Sigmoid colon (tissue), 7 donors: ENCODE measurements around the gene ATXN1. TPM values are rescaled to one million over a fixed set of nuclear protein-coding genes. Genes with fewer than 3 reads are reported as not detected.
"Not testable (repeated sequence)": the region's sequence is repeated elsewhere in the genome, so short reads cannot be mapped to it uniquely, and the experiment has no call there.

Source experiments
- DNase-seq: peaks from one replicate; pipeline ENCODE4 v3.0.0-alpha.2; 2019
- H3K27ac ChIP-seq, 4 donors: fragments of 200-600 bp; sonication (generic); one replicate each; pipeline ENCODE4 v1.5.1; 2016 to 2019; ENCODE audit warnings: mild to moderate bottlenecking in 1 of 4
- H3K27me3 ChIP-seq, 3 donors: fragments of 200-600 bp; sonication (generic); one replicate each; pipeline ENCODE4 v1.5.1; 2019; ENCODE audit warnings: mild to moderate bottlenecking in 1 of 3
- H3K36me3 ChIP-seq, 4 donors: fragments of 200-600 bp; sonication (generic); one replicate each; pipeline ENCODE4 v1.5.1; 2016 to 2019
- H3K4me1 ChIP-seq, 4 donors: fragments of 200-600 bp; sonication (generic); one replicate each; pipeline ENCODE4 v1.5.1; 2017 to 2019
- H3K4me3 ChIP-seq, 4 donors: fragments of 200-600 bp; sonication (generic); one replicate each; pipeline ENCODE4 v1.5.1; 2017 to 2019; ENCODE audit warnings: mild to moderate bottlenecking in 2 of 4, moderate library complexity in 1 of 4
- H3K9me3 ChIP-seq, 4 donors: fragments of 200-600 bp in 3 of 4; sonication (generic) in 3 of 4; one replicate each; pipeline versions ENCODE4 v1.5.1 to v1.6.1; 2013 to 2019
- EP300 ChIP-seq, 4 donors: sonication (generic); formaldehyde crosslinking; IDR thresholded peaks; one replicate each; pipeline ENCODE4 v1.6.1; 2017; ENCODE audit warnings: antibody characterized with exemption in 4 of 4
- POLR2A ChIP-seq, 2 donors: fragments of 450-650 bp; IDR thresholded peaks; one replicate each; pipeline ENCODE4 v1.6.1; 2016; ENCODE audit warnings: antibody characterized with exemption in 2 of 2, mild to moderate bottlenecking in 2 of 2, moderate library complexity in 2 of 2
- POLR2AphosphoS5 ChIP-seq, 4 donors: sonication (generic); formaldehyde crosslinking; IDR thresholded peaks; one replicate each; pipeline ENCODE4 v1.6.1; 2017; ENCODE audit warnings: antibody characterized with exemption in 4 of 4
- WGBS, 2 donors: extraction: QIAGEN DNeasy Blood & Tissue Kit; methylation state at CpG; one replicate each; pipeline ENCODE4 v1.1.7; 2013; 5-methylcytosine and 5-hydroxymethylcytosine counted together
- intact Hi-C: fragments of 100-400 bp; cut with DNase I; formaldehyde crosslinking; loops from one replicate; pipeline ENCODE4 v1.15.1; 2023
- polyA plus RNA-seq, 3 donors: library from polyadenylated mRNA; stranded (reverse); fragments of 200-250 nt; gene quantifications; one replicate each; pipeline ENCODE4 v1.2.3, GENCODE V29; 2013
- total RNA-seq, 4 donors: library from RNA; depleted of rRNA; stranded (reverse); fragments of >200 nt; gene quantifications; one replicate each; pipeline ENCODE4 v1.1.0, GENCODE V29; 2016
- TF ChIP-seq, protein P1 (sequence below), 4 experiments: fragments of 450-650 bp in 3 of 4; fragments of 200-600 bp in 1 of 4; IDR thresholded peaks; one replicate each; pipeline ENCODE4 v1.5.1; 2016 to 2019; ENCODE audit warnings: antibody characterized with exemption in 4 of 4, mild to moderate bottlenecking in 3 of 4, moderate library complexity in 2 of 4
- donor health status: healthy with polysubstance abuse.
- donor health status: Bipolar disorder and iron deficiency.
- donor health status: healthy.

ATXN1 gene
- total and polyA plus RNA-seq, 7 donors, result 4.8 to 95.3 (median 37.7) TPM

DNA sequence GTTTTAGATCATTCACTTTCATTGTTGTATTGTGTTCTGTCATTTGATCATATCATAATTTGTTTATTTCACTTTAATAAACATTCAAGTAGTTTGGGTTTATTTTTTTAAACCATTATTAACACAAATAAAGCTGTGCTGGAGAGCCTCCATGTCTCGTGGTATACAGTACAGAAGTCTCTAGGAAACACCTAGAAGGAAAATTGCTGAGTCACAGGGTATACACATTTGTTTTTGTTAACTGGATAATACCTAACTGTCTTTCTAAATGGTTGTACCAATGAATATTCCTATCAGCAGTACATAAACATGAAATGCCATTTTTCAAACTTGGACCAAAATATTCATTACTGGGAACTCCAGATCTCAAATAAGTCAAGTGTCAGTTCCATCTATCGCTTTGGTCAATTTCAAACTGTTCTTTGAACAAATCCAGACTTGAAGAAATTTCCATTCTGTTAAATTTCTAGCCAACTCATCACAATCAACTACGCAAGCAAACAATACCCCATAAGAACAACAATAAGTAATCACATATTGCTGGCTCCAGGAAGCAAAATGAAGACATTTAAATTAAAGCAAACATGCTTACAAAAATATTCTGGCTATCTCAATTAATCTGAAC lies 138.1 kb downstream of the ATXN1 start:
- Histone ChIP-seq H3K27me3 (no peaks in the 10 kb centered on the region), H3K27ac (no peak overlapping the region), H3K4me1 (peaks cover 0 to 38% (median 19%) of the 10 kb centered on the region in 4 donors), H3K4me3 (no peak overlapping the region), H3K36me3 (no peaks in the 10 kb centered on the region), H3K9me3 (no peaks in the 10 kb centered on the region)
- DNase-seq, result no peak
- intact Hi-C loops, result no loop called here
- WGBS, 2 donors, result 90 to 94% methylated on average over 3 of the region's 3 CpGs
- no peak for TF ChIP-seq POLR2AphosphoS5 (IDR thresholded peaks at IDR 0.05)
- TF ChIP-seq POLR2A (IDR thresholded peaks at IDR 0.05), result no peak
- no peak for TF ChIP-seq EP300 (IDR thresholded peaks at IDR 0.05)
- TF ChIP-seq, protein P1, sequence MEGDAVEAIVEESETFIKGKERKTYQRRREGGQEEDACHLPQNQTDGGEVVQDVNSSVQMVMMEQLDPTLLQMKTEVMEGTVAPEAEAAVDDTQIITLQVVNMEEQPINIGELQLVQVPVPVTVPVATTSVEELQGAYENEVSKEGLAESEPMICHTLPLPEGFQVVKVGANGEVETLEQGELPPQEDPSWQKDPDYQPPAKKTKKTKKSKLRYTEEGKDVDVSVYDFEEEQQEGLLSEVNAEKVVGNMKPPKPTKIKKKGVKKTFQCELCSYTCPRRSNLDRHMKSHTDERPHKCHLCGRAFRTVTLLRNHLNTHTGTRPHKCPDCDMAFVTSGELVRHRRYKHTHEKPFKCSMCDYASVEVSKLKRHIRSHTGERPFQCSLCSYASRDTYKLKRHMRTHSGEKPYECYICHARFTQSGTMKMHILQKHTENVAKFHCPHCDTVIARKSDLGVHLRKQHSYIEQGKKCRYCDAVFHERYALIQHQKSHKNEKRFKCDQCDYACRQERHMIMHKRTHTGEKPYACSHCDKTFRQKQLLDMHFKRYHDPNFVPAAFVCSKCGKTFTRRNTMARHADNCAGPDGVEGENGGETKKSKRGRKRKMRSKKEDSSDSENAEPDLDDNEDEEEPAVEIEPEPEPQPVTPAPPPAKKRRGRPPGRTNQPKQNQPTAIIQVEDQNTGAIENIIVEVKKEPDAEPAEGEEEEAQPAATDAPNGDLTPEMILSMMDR (IDR thresholded peaks at IDR 0.05), result no peak

- Histone ChIP-seq H3K27me3 (no peaks in the 10 kb centered on the region), H3K4me3 (no peak overlapping the region), H3K4me1 (peaks cover 0 to 37% (median 21%) of the 10 kb centered on the region in 4 donors), H3K9me3 (no peaks in the 10 kb centered on the region), H3K27ac (no peak overlapping the region), H3K36me3 (no peaks in the 10 kb centered on the region)
- TF ChIP-seq, protein P1 (IDR thresholded peaks at IDR 0.05), result no peak
- no peak for TF ChIP-seq EP300 (IDR thresholded peaks at IDR 0.05)
- TF ChIP-seq POLR2A (IDR thresholded peaks at IDR 0.05), result no peak
- TF ChIP-seq POLR2AphosphoS5 (IDR thresholded peaks at IDR 0.05), result no peak
- no peak for DNase-seq
- intact Hi-C loops, result no loop called here
- 83 to 86% methylated on average over 5 of the region's 5 CpGs for WGBS, 2 donors
Measured at GRCh38 chr6:16622193-16622592, 139.1 kb downstream of the ATXN1 start.

DNA sequence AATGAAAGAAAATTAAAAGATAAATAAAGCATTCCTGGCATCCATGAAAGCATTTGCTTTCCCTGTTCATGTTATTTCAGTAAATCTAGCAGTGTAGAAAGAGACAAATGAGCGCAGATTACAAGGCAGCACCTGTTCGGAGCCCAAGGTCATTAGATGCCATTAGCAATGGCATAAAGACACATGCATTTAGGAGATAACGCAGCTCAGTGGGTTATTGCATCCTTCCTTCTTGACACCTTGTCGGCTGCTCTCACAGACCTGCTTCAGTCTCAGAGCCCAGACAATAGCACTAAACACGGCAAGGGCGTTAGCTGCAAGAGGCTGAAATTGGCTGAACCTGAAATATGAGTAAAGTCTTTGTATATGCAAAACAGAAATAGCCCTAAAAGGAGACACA lies 140.3 kb downstream of the ATXN1 start:
- Histone ChIP-seq H3K9me3 (no peaks in the 10 kb centered on the region), H3K4me1 (peaks cover 0 to 34% (median 19%) of the 10 kb centered on the region in 4 donors), H3K36me3 (no peaks in the 10 kb centered on the region), H3K27me3 (no peaks in the 10 kb centered on the region), H3K4me3 (no peak overlapping the region), H3K27ac (no peak overlapping the region)
- no peak for TF ChIP-seq EP300 (IDR thresholded peaks at IDR 0.05)
- no peak for TF ChIP-seq POLR2AphosphoS5 (IDR thresholded peaks at IDR 0.05)
- TF ChIP-seq, protein P1 (IDR thresholded peaks at IDR 0.05), result no peak
- no peak for TF ChIP-seq POLR2A (IDR thresholded peaks at IDR 0.05)
- intact Hi-C loops, result no loop called here
- 77% methylated on average over 6 of the region's 6 CpGs for WGBS, 2 donors
- DNase-seq, result no peak

DNA sequence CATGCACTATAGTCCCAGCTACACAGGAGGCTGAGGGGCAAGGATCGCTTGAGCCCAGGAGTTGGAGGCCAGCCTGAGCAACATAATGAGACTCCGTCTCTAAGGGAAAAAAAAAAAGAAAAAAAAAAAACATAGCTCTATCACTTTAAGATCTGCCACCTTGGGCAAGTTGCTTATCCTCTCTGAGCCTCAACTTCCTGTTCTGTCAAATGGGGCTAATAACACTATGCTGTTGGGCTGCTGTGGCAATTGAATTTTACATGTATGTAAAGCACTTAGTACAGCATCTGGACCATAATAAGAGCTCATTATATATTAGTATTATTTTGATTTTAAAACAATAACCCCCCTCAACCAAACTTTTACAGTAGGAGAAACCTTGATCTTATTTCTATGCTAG lies 141.5 kb downstream of the ATXN1 start:
- no peak for TF ChIP-seq POLR2A (IDR thresholded peaks at IDR 0.05)
- no peak for TF ChIP-seq EP300 (IDR thresholded peaks at IDR 0.05)
- TF ChIP-seq POLR2AphosphoS5 (IDR thresholded peaks at IDR 0.05), result no peak
- TF ChIP-seq, protein P1 (IDR thresholded peaks at IDR 0.05), result no peak
- WGBS, 2 donors, result 92 to 93% methylated on average over 2 of the region's 2 CpGs
- DNase-seq, result no peak
- no peak overlapping the region for H3K27ac ChIP-seq
- H3K4me1 ChIP-seq, result peaks cover 0 to 26% (median 13%) of the 10 kb centered on the region in 4 donors
- no peaks in the 10 kb centered on the region for H3K36me3 ChIP-seq
- H3K4me3 ChIP-seq, result no peak overlapping the region
- intact Hi-C loops, result no loop called here
- no peaks in the 10 kb centered on the region for H3K9me3 ChIP-seq
- no peaks in the 10 kb centered on the region for H3K27me3 ChIP-seq

GRCh38 chr6:16618962-16619361 lies 142.3 kb downstream of the ATXN1 start:
- no peak for TF ChIP-seq EP300 (IDR thresholded peaks at IDR 0.05)
- Histone ChIP-seq H3K27ac (peak overlapping the region in 1 of 4 donors; percentile 31), H3K4me3 (no peak overlapping the region), H3K27me3 (no peaks in the 10 kb centered on the region), H3K36me3 (no peaks in the 10 kb centered on the region), H3K9me3 (no peaks in the 10 kb centered on the region), H3K4me1 (peaks cover 0 to 26% (median 13%) of the 10 kb centered on the region in 4 donors)
- WGBS, 2 donors, result 49 to 68% methylated on average over 2 of the region's 2 CpGs
- intact Hi-C loops, result no loop called here
- no peak for DNase-seq

- WGBS, 2 donors, result 93 to 98% methylated on average over 3 of the region's 6 CpGs
- H3K27me3 ChIP-seq, H3K9me3 ChIP-seq, H3K4me3 ChIP-seq, H3K36me3 ChIP-seq, DNase-seq, H3K27ac ChIP-seq, intact Hi-C loops: not testable (repeated sequence)
- peaks cover 0 to 15% (median 3%) of the 10 kb centered on the region in 4 donors for H3K4me1 ChIP-seq
Measured at GRCh38 chr6:16615215-16615614, 146.0 kb downstream of the ATXN1 start.

DNA sequence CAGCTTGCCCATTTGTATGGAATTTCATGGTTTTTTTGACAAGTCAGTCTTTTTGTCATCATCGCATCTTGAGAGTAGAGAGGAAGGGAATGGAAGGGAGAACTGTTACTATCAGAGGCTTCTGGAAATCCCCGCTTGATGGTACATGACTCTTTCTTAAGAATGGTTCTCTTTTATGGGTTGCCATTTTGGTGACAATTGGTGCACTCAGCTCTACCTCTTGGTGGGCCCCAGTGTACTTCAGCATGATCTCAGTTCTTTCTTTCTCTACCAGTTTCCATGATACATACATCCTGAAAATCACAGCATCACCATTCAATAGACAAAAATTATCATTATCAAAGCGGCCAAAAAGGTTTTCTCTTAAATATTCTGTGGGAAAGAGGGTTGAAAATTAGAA lies 147.1 kb downstream of the ATXN1 start:
- 97% methylated on average over 2 of the region's 3 CpGs for WGBS, 2 donors
- intact Hi-C loops, H3K4me3 ChIP-seq, H3K9me3 ChIP-seq, H3K36me3 ChIP-seq, H3K27me3 ChIP-seq, DNase-seq, H3K27ac ChIP-seq: not testable (repeated sequence)
- H3K4me1 ChIP-seq, result peaks cover 0 to 12% (median 3%) of the 10 kb centered on the region in 4 donors

DNA sequence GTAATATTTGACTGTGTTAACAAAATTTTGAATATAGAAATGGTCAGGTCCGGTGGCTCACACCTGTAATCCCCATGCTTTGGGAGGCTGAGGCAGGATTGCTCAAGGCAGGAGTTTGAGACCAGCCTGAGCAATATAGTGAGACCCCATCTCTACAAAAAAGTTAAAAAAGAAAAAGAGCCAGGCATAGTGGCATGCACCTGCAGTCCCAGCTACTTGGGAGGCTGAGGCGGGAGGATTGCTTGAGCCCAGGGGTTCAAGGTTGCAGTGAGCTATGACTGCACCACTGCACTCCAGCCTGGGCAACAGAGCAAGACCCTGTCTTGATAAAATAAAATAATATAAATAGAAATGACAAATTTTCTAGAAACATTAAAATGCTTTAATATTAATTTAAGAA lies 147.8 kb downstream of the ATXN1 start:
- H3K4me1 ChIP-seq, DNase-seq, H3K27me3 ChIP-seq, H3K27ac ChIP-seq, H3K9me3 ChIP-seq, H3K4me3 ChIP-seq, H3K36me3 ChIP-seq, intact Hi-C loops: not testable (repeated sequence)
- WGBS, 2 donors, result 92 to 98% methylated on average over 2 of the region's 2 CpGs
